ENCODE measurements around the gene BTBD16. TPM values are rescaled to one million over a fixed set of nuclear protein-coding genes. Genes with fewer than 3 reads are reported as not detected.

Gene BTBD16
- total RNA-seq, 1 experiment from 2014 or later = not detected

DNA sequence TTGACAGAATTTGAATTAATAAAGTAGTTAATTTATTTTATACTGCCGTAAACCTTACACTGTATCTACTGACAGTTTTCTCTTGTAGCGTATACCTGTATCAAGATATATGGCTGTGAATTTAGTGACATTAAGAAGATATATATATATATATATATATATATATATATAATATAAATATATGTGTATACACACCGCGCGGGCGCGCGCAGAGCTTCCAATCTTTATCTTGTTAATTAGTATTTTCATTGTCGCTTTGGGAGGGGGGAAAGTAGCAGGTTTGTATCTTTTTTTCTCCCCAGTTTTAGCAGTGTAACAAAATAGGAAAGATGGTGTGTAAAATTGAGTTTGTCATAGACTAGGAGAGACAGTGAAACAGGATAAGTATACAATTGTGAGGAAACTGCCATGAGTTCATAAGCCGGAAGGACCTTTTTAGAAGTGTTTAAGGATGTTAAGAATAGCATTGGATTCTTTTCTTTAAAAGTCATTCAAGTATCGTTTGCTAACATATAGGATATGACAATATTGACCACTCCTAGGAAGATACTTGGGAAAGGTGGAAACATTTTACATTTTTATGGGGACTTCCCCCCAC is 105.4 kb downstream of the BTBD16 start:
- no peak overlapping the region for H3K9ac ChIP-seq (ENCODE audit: extremely low read depth, insufficient read length, low read length)
- H3K23ac ChIP-seq (ENCODE audit: insufficient read length, low read depth, low read length) = no peak overlapping the region
- no peak overlapping the region for H3K14ac ChIP-seq (ENCODE audit: insufficient read depth, low read length)
- DNase-seq = no peak
- H2BK15ac ChIP-seq (ENCODE audit: low read depth, low read length) = no peak overlapping the region
- no peaks in the 10 kb centered on the region; the same call in 1 of the 2 replicates for H3K27me3 ChIP-seq (ENCODE audit: insufficient read depth, low read length)
- no peak overlapping the region for H3K56ac ChIP-seq (ENCODE audit: insufficient read length, low read depth, low read length)
- no peaks in the 10 kb centered on the region for H4K20me1 ChIP-seq (ENCODE audit: control insufficient read depth, insufficient read depth, insufficient read length)
- H2BK12ac ChIP-seq (ENCODE audit: insufficient read length, low read depth, low read length) = no peak overlapping the region
- H3K4me2 ChIP-seq (ENCODE audit: insufficient read depth, insufficient read length, low read length) = no peak overlapping the region
- H3K79me2 ChIP-seq (ENCODE audit: insufficient read depth, low read length) = peaks cover 4% of the 10 kb centered on the region; the same call in 1 of the 2 replicates
- no peak overlapping the region for H3K4ac ChIP-seq (ENCODE audit: low read depth, low read length)
- TF ChIP-seq, protein P1, sequence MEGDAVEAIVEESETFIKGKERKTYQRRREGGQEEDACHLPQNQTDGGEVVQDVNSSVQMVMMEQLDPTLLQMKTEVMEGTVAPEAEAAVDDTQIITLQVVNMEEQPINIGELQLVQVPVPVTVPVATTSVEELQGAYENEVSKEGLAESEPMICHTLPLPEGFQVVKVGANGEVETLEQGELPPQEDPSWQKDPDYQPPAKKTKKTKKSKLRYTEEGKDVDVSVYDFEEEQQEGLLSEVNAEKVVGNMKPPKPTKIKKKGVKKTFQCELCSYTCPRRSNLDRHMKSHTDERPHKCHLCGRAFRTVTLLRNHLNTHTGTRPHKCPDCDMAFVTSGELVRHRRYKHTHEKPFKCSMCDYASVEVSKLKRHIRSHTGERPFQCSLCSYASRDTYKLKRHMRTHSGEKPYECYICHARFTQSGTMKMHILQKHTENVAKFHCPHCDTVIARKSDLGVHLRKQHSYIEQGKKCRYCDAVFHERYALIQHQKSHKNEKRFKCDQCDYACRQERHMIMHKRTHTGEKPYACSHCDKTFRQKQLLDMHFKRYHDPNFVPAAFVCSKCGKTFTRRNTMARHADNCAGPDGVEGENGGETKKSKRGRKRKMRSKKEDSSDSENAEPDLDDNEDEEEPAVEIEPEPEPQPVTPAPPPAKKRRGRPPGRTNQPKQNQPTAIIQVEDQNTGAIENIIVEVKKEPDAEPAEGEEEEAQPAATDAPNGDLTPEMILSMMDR (conservative IDR thresholded peaks at IDR 0.05) = no peak
- H2BK120ac ChIP-seq (ENCODE audit: low read depth, low read length, poor library complexity, severe bottlenecking) = no peak overlapping the region
- H2BK20ac ChIP-seq (ENCODE audit: low read depth, low read length, poor library complexity, severe bottlenecking) = no peak overlapping the region
- Mint-ChIP-seq H3K9me3 (no peaks in the 10 kb centered on the region; a peak in 2 of 5 replicates), H3K27me3 (ENCODE audit: low read depth) (peaks cover 22% of the 10 kb centered on the region), H3K36me3 (ENCODE audit: insufficient read depth in 1 of 3, low read depth in 3 of 3) (peaks cover 4 to 13% (median 11%) of the 10 kb centered on the region in 3 experiments; a peak in 5 of 7 replicates), H3K27ac (no peak overlapping the region), H3K4me1 (peaks cover 21 to 24% of the 10 kb centered on the region in 2 experiments), H3K4me3 (peak overlapping the region; percentile 4 to 56; a peak in 3 of 5 replicates)
- WGBS (ENCODE audit: extremely low coverage, insufficient read length, low lambda C conversion rate) = no CpG with 5 or more reads among the region's 11 CpGs
- no peaks in the 10 kb centered on the region for H3K4me1 ChIP-seq (ENCODE audit: insufficient read depth, low read length)
- H2AFZ ChIP-seq (ENCODE audit: low read length) = no peak overlapping the region
- peaks cover 9% of the 10 kb centered on the region for H3K79me1 ChIP-seq (ENCODE audit: insufficient read depth, low read depth, low read length, poor library complexity, severe bottlenecking)
- no peak overlapping the region for H2AK5ac ChIP-seq (ENCODE audit: insufficient read length, low read length)
- H3K18ac ChIP-seq (ENCODE audit: insufficient read length, low read depth, low read length) = no peak overlapping the region
- H4K8ac ChIP-seq (replicated peaks; ENCODE audit: insufficient read length, low read depth, low read length) = no peak overlapping the region
- H3T11ph ChIP-seq (ENCODE audit: low read length) = no peak overlapping the region
- no peak overlapping the region for H2BK5ac ChIP-seq (ENCODE audit: insufficient read length, low read length)
- no peaks in the 10 kb centered on the region for H3K9me3 ChIP-seq (ENCODE audit: control insufficient read depth, low read depth, low read length)
- H3K23me2 ChIP-seq (ENCODE audit: insufficient read length, low read depth, low read length, poor library complexity, severe bottlenecking) = peaks cover 12% of the 10 kb centered on the region
- no peak overlapping the region for H3K27ac ChIP-seq (ENCODE audit: insufficient read length, low read depth, low read length)
- no peak overlapping the region for H4K91ac ChIP-seq (ENCODE audit: insufficient read length, low read depth, low read length)
- no peak overlapping the region for H4K5ac ChIP-seq (ENCODE audit: insufficient read length, low read depth, low read length)
